ENCODE results near the gene RABGAP1L. TPM values are rescaled to one million over a fixed set of nuclear protein-coding genes. Genes with fewer than 3 reads are reported as not detected.

Gene RABGAP1L
- total RNA-seq, 2 experiments from 2014 or later = 59.8 to 67.6 TPM

- H3K36me3 Mint-ChIP-seq (ENCODE audit: low read depth) = no peaks in the 10 kb centered on the region
- intact Hi-C loops (cut with DNase I, micrococcal nuclease) = loop anchor here in 1 of 2 experiments (5.0 kb wide), 1 partner anchor 36 kb away; no protein-coding TSS in a partner anchor
- no peaks in the 10 kb centered on the region for H3K9me3 ChIP-seq (ENCODE audit: control insufficient read depth in 1 of 2, insufficient read depth in 1 of 2, low read length in 2 of 2)
- TF ChIP-seq CTCF (IDR thresholded peaks at IDR 0.05) = no peak
- H3K27ac Mint-ChIP-seq = no peak overlapping the region
- H3K4me3 Mint-ChIP-seq = no peak overlapping the region
- no peaks in the 10 kb centered on the region for H3K4me1 Mint-ChIP-seq (ENCODE audit: low read depth)
- DNase-seq = no peak
- H3K4me3 ChIP-seq (ENCODE audit: low read length) = no peak overlapping the region
- H3K36me3 ChIP-seq (ENCODE audit: insufficient read depth, low read length) = no peaks in the 10 kb centered on the region
- no peaks in the 10 kb centered on the region for H3K9me3 Mint-ChIP-seq
- ChIA-PET CTCF (interaction anchor here (1.4 kb wide), 1 partner anchor 19 kb away, joined by 6 read pairs; no protein-coding TSS in a partner anchor), POLR2A (interaction anchor here (1.2 kb wide), 1 partner anchor 161 kb away, joined by 3 read pairs; no protein-coding TSS in a partner anchor)
- no peaks in the 10 kb centered on the region for H3K27me3 ChIP-seq (ENCODE audit: control insufficient read depth in 1 of 2, insufficient read depth in 2 of 2, low read length in 2 of 2)
- H3K27me3 Mint-ChIP-seq = no peaks in the 10 kb centered on the region
- H3K4me1 ChIP-seq (ENCODE audit: insufficient read depth, low read length) = no peaks in the 10 kb centered on the region
- no peak overlapping the region for H3K27ac ChIP-seq (ENCODE audit: low read depth in 1 of 2, low read length in 2 of 2)
- ATAC-seq (ENCODE audit: poor library complexity) = no peak
These were observed 771.9 kb downstream of the RABGAP1L start for GRCh38 chr1:174931214-174931613.

GRCh38 chr1:174932587-174932986 is 773.3 kb downstream of the RABGAP1L start:
- H3K9me3 Mint-ChIP-seq = no peaks in the 10 kb centered on the region
- no peak for TF ChIP-seq CTCF (IDR thresholded peaks at IDR 0.05)
- Histone ChIP-seq H3K36me3 (ENCODE audit: insufficient read depth, low read length) (no peaks in the 10 kb centered on the region), H3K4me3 (ENCODE audit: low read length) (no peak overlapping the region), H3K9me3 (ENCODE audit: control insufficient read depth in 1 of 2, insufficient read depth in 1 of 2, low read length in 2 of 2) (no peaks in the 10 kb centered on the region), H3K27me3 (ENCODE audit: control insufficient read depth in 1 of 2, insufficient read depth in 2 of 2, low read length in 2 of 2) (no peaks in the 10 kb centered on the region), H3K27ac (ENCODE audit: low read depth in 1 of 2, low read length in 2 of 2) (no peak overlapping the region), H3K4me1 (ENCODE audit: insufficient read depth, low read length) (no peaks in the 10 kb centered on the region)
- CTCF ChIA-PET = interaction anchor here (1.4 kb wide), 1 partner anchor 20 kb away, joined by 6 read pairs; no protein-coding TSS in a partner anchor
- DNase-seq = no peak
- no peak for ATAC-seq (ENCODE audit: poor library complexity)
- H3K4me1 Mint-ChIP-seq (ENCODE audit: low read depth) = no peaks in the 10 kb centered on the region
- no peaks in the 10 kb centered on the region for H3K36me3 Mint-ChIP-seq (ENCODE audit: low read depth)
- no peaks in the 10 kb centered on the region for H3K27me3 Mint-ChIP-seq
- intact Hi-C loops (cut with DNase I, micrococcal nuclease) = loop anchor here in 1 of 2 experiments (5.0 kb wide), 1 partner anchor 35 kb away; no protein-coding TSS in a partner anchor
- POLR2A ChIA-PET = no interaction called here
- H3K27ac Mint-ChIP-seq = no peak overlapping the region
- no peak overlapping the region for H3K4me3 Mint-ChIP-seq

GRCh38 chr1:174935961-174936727 is 776.8 kb downstream of the RABGAP1L start:
- no peak overlapping the region for H3K4me3 Mint-ChIP-seq
- no peaks in the 10 kb centered on the region for H3K4me1 ChIP-seq (ENCODE audit: insufficient read depth, low read length)
- DNase-seq (no peak), ATAC-seq (ENCODE audit: poor library complexity) (no peak)
- H3K27ac Mint-ChIP-seq = no peak overlapping the region
- no peak overlapping the region for H3K27ac ChIP-seq (ENCODE audit: low read depth in 1 of 2, low read length in 2 of 2)
- TF ChIP-seq CTCF (IDR thresholded peaks at IDR 0.05) = no peak
- CTCF ChIA-PET = interaction anchor here (0.7 to 1.2 kb wide), 3 partner anchors 39 to 125 kb away, joined by 3 read pairs; no protein-coding TSS in a partner anchor
- intact Hi-C loops (cut with DNase I, micrococcal nuclease) = loop anchor here in 1 of 2 experiments (5.0 kb wide), 1 partner anchor 41 kb away; no protein-coding TSS in a partner anchor
- H3K9me3 ChIP-seq (ENCODE audit: control insufficient read depth in 1 of 2, insufficient read depth in 1 of 2, low read length in 2 of 2) = no peaks in the 10 kb centered on the region
- H3K4me3 ChIP-seq (ENCODE audit: low read length) = no peak overlapping the region
- no peaks in the 10 kb centered on the region for H3K36me3 Mint-ChIP-seq (ENCODE audit: low read depth)
- H3K27me3 Mint-ChIP-seq = no peaks in the 10 kb centered on the region
- H3K36me3 ChIP-seq (ENCODE audit: insufficient read depth, low read length) = no peaks in the 10 kb centered on the region
- peaks cover 28% of the 10 kb centered on the region for H3K4me1 Mint-ChIP-seq (ENCODE audit: low read depth)
- POLR2A ChIA-PET = interaction anchor here (1.0 kb wide), 1 partner anchor 32 kb away, joined by 4 read pairs; no protein-coding TSS in a partner anchor
- H3K27me3 ChIP-seq (ENCODE audit: control insufficient read depth in 1 of 2, insufficient read depth in 2 of 2, low read length in 2 of 2) = no peaks in the 10 kb centered on the region
- no peaks in the 10 kb centered on the region for H3K9me3 Mint-ChIP-seq

All from CD4-positive, alpha-beta T cell (primary cell).